GM12892 (cell line): Measurements from ENCODE around the gene IP6K3.

Source experiments
- DNase-seq: peaks from one replicate; pipeline ENCODE4 v3.0.0; 2011; ENCODE audit not compliant: insufficient read length
- FAIRE-seq: peaks from 2 replicates; lab custom pipeline; 2011; peaks lifted over from hg19 to GRCh38; lab: Jason Lieb, UNC
- POLR2A ChIP-seq: IDR thresholded peaks from 2 replicates; pipeline ENCODE4 v1.6.1; 2011; ENCODE audit warnings: low read depth, low read length, control low read depth
- POLR2AphosphoS5 ChIP-seq: IDR thresholded peaks from 2 replicates; pipeline ENCODE4 v1.6.1; 2011; ENCODE audit warnings: low read depth, low read length, control low read depth
- TAF1 ChIP-seq: IDR thresholded peaks from 2 replicates; pipeline ENCODE4 v1.6.1; 2011; ENCODE audit warnings: low read depth, mild to moderate bottlenecking, control low read depth, low read length, borderline replicate concordance

IP6K3 gene

GRCh38 chr6:33774774-33775173 lies 28.1 kb upstream of the IP6K3 start:
- no peak for TF ChIP-seq TAF1
- no peak for TF ChIP-seq POLR2A
- TF ChIP-seq POLR2AphosphoS5: no peak
- DNase-seq (no peak), FAIRE-seq (no peak)

GRCh38 chr6:33772902-33773472 lies 26.3 kb upstream of the IP6K3 start:
- FAIRE-seq: no peak
- no peak for DNase-seq
- no peak for TF ChIP-seq POLR2A
- TF ChIP-seq POLR2AphosphoS5: no peak
- TF ChIP-seq TAF1: no peak

GRCh38 chr6:33772082-33772830 lies 25.6 kb upstream of the IP6K3 start:
- TF ChIP-seq POLR2AphosphoS5 (no peak), TAF1 (no peak), POLR2A (no peak)
- no peak for FAIRE-seq
- DNase-seq: no peak

- TF ChIP-seq POLR2A (no peak), POLR2AphosphoS5 (no peak), TAF1 (no peak)
- peak; percentile 84 for DNase-seq
- FAIRE-seq: peak; percentile 66
These were observed 24.7 kb upstream of the IP6K3 start for GRCh38 chr6:33771146-33772081.

GRCh38 chr6:33770833-33771145 lies 24.1 kb upstream of the IP6K3 start:
- FAIRE-seq: no peak
- DNase-seq: no peak
- no peak for TF ChIP-seq TAF1
- TF ChIP-seq POLR2A: 0 out of 2 replicates have a peak, but pooled peaks have one; percentile 9

- FAIRE-seq (no peak), DNase-seq (no peak)
- 0 out of 2 replicates have a peak, but pooled peaks have one; percentile 18 for TF ChIP-seq POLR2A
- TF ChIP-seq POLR2AphosphoS5: no peak
- no peak for TF ChIP-seq TAF1
These were observed 23.6 kb upstream of the IP6K3 start for GRCh38 chr6:33770124-33770832.

GRCh38 chr6:33769248-33769821 lies 22.6 kb upstream of the IP6K3 start:
- TF ChIP-seq POLR2AphosphoS5 (no peak), TAF1 (no peak), POLR2A (no peak)

GRCh38 chr6:33768644-33769120 lies 22.0 kb upstream of the IP6K3 start:
- DNase-seq (peak; percentile 66), FAIRE-seq (peak; percentile 84)
- TF ChIP-seq POLR2A (no peak), POLR2AphosphoS5 (no peak), TAF1 (no peak)

More at GRCh38 chr6:33769248-33769821, 22.6 kb upstream of the IP6K3 start:
- FAIRE-seq (no peak), DNase-seq (no peak)

GRCh38 chr6:33766921-33767907 lies 20.5 kb upstream of the IP6K3 start:
- no peak for FAIRE-seq
- no peak for DNase-seq
- TF ChIP-seq POLR2A: no peak
- TF ChIP-seq POLR2AphosphoS5: no peak
- TF ChIP-seq TAF1: no peak
